GM23248 (cell line): ENCODE data around the gene KLK1. TPM values are rescaled to one million over a fixed set of nuclear protein-coding genes. Genes with fewer than 3 reads are reported as not detected.

Experiments used
- DNase-seq: peaks from one replicate; pipeline ENCODE4 v3.0.0-alpha.2; 2015
- H2AFZ ChIP-seq: fragments of 200-600 bp; sonication (generic); 2 replicates; pipeline ENCODE4 v1.6.1; 2016; ENCODE audit warnings: antibody characterized with exemption
- H3F3A ChIP-seq: fragments of 200-600 bp; sonication (generic); 2 replicates; pipeline ENCODE4 v1.6.1; 2016; ENCODE audit warnings: mild to moderate bottlenecking, antibody characterized with exemption, mixed run types; ENCODE audit not compliant: insufficient read depth
- H3K27ac ChIP-seq: fragments of 200-600 bp; sonication (generic); 2 replicates; pipeline ENCODE4 v1.5.1; 2016; ENCODE audit warnings: mild to moderate bottlenecking
- H3K27me3 ChIP-seq: fragments of 200-600 bp; sonication (generic); replicated peaks from 2 replicates; pipeline ENCODE4 v1.6.1; 2016; ENCODE audit warnings: mild to moderate bottlenecking; ENCODE audit not compliant: insufficient read depth
- H3K36me3 ChIP-seq: fragments of 200-600 bp; sonication (generic); 2 replicates; pipeline ENCODE4 v1.6.1; 2016; ENCODE audit warnings: low read depth, mild to moderate bottlenecking
- H3K4me1 ChIP-seq: fragments of 200-600 bp; sonication (generic); 2 replicates; pipeline ENCODE4 v1.6.1; 2016; ENCODE audit warnings: mild to moderate bottlenecking; ENCODE audit not compliant: insufficient read depth
- H3K4me2 ChIP-seq: fragments of 200-600 bp; sonication (generic); one replicate; pipeline ENCODE4 v1.6.1; 2016; ENCODE audit warnings: mild to moderate bottlenecking; ENCODE audit not compliant: unreplicated experiment
- H3K4me3 ChIP-seq: fragments of 200-600 bp; sonication (generic); 2 replicates; pipeline ENCODE4 v1.5.1; 2016; ENCODE audit warnings: mild to moderate bottlenecking
- H3K79me2 ChIP-seq: fragments of 200-600 bp; sonication (generic); 2 replicates; pipeline ENCODE4 v1.6.1; 2016; ENCODE audit warnings: mild to moderate bottlenecking; ENCODE audit not compliant: insufficient read depth
- H3K9ac ChIP-seq: fragments of 200-600 bp; sonication (generic); 2 replicates; pipeline ENCODE4 v1.6.1; 2016; ENCODE audit warnings: mild to moderate bottlenecking
- H3K9me2 ChIP-seq: fragments of 200-600 bp; sonication (generic); 2 replicates; pipeline ENCODE4 v1.6.1; 2016; ENCODE audit warnings: mixed run types, mild to moderate bottlenecking, moderate library complexity; ENCODE audit not compliant: insufficient read depth
- H3K9me3 ChIP-seq: fragments of 200-600 bp; sonication (generic); one replicate; pipeline ENCODE4 v1.6.1; 2017; ENCODE audit warnings: low read depth
- H4K20me1 ChIP-seq: fragments of 200-600 bp; sonication (generic); 2 replicates; pipeline ENCODE4 v1.6.0; 2016; ENCODE audit not compliant: insufficient read depth
- EZH2 ChIP-seq: fragments of 200-600 bp; sonication (generic); IDR thresholded peaks from 2 replicates; pipeline ENCODE4 v1.6.1; 2018; ENCODE audit warnings: antibody characterized with exemption, mild to moderate bottlenecking; ENCODE audit not compliant: insufficient read depth, poor library complexity, severe bottlenecking
- EZH2phosphoT487 ChIP-seq: fragments of 200-600 bp; sonication (generic); IDR thresholded peaks from 2 replicates; pipeline ENCODE4 v1.6.1; 2018; ENCODE audit warnings: antibody characterized with exemption, moderate library complexity, mild to moderate bottlenecking, low read depth; ENCODE audit not compliant: insufficient read depth
- WGBS, 2 experiments: methylation state at CpG; one replicate each; pipeline ENCODE4 v1.1.6; 2015 to 2017; ENCODE audit warnings: low lambda C conversion rate in 2 of 2, low coverage in 1 of 2; ENCODE audit errors: missing lambda C conversion rate in 2 of 2; 5-methylcytosine and 5-hydroxymethylcytosine counted together
- in situ Hi-C: fragments of 300-500 bp; cut with MboI; formaldehyde crosslinking; loops from 2 replicates; pipeline ENCODE4 v1.15.0; 2020
- polyA plus RNA-seq: library from polyadenylated mRNA; unstranded; fragments of >200 nt; fragmentation: Nextera tagmentation; extraction: Ambion mirVana; gene quantifications from 2 replicates; pipeline ENCODE4 v1.2.1, GENCODE V29; 2016
- total RNA-seq: library from RNA; depleted of rRNA; stranded (reverse); fragments of >200 nt; shearing (Covaris generic); gene quantifications from 2 replicates; pipeline ENCODE4 v1.2.3, GENCODE V29; 2014

KLK1 gene
- total and polyA plus RNA-seq, 2 experiments from 2014 or later, result not detected

DNA sequence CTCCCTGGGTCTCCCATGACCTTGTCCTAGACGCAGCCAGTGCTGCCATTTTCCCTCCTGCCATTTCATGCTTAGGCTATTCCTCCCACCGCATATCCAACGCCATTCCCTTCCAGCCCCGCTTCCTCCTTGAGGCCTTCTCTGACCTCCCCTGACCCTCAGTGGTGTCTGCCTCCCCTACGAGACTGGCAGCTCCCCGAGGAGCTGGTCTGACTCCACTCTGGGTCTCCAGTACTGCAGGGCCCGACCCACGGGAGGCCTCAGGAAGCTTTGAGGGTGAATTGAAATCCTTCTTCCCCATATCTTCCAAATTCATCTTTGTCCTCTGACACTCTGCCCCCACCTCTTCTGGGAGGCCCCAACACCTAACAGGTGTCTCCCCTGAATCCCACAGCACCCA is 9.1 kb upstream of the KLK1 start:
- TF ChIP-seq EZH2phosphoT487 (no peak), EZH2 (no peak)
- Histone ChIP-seq H3K4me2 (no peak overlapping the region), H3K36me3 (no peaks in the 10 kb centered on the region), H3K27me3 (peaks cover 6% of the 10 kb centered on the region; the same call in 1 of the 2 replicates), H3F3A (no peaks in the 10 kb centered on the region), H4K20me1 (no peaks in the 10 kb centered on the region), H3K4me1 (no peaks in the 10 kb centered on the region), H3K9ac (no peak overlapping the region), H3K9me2 (no peaks in the 10 kb centered on the region), H3K4me3 (no peak overlapping the region), H3K79me2 (no peaks in the 10 kb centered on the region), H2AFZ (no peak overlapping the region), H3K27ac (no peak overlapping the region), H3K9me3 (no peaks in the 10 kb centered on the region)
- in situ Hi-C loops, result no loop called here
- DNase-seq, result no peak
- 47 to 55% methylated on average over 8 of the region's 8 CpGs for WGBS, 2 experiments

DNA sequence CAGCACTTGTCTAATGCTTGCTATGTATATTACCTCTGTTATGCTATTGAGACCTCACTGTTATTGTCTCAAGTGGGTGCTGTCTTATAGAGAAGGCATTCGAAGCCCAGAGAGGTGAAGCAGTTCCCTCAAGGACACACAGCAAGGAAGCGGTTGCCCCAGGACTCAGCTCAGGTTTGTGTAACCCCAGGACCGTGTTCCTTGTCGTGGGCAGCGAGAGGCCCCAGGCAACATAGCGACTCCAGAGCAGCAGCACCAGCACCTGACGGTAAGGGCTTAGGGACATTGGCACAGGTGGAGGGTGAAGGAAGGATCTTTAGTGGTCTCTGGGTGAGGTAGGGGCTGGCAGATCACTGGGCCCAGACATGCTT is 7.4 kb upstream of the KLK1 start:
- H3K36me3 ChIP-seq, result no peaks in the 10 kb centered on the region
- H3K4me3 ChIP-seq, result no peak overlapping the region
- 37 to 50% methylated on average over 7 of the region's 7 CpGs for WGBS, 2 experiments
- no peaks in the 10 kb centered on the region for H3K4me1 ChIP-seq
- H3F3A ChIP-seq, result no peaks in the 10 kb centered on the region
- H3K27me3 ChIP-seq, result peaks cover 6% of the 10 kb centered on the region; the same call in 1 of the 2 replicates
- no peak for TF ChIP-seq EZH2phosphoT487
- TF ChIP-seq EZH2, result no peak
- in situ Hi-C loops, result no loop called here
- H3K9ac ChIP-seq, result no peak overlapping the region
- no peak overlapping the region for H3K4me2 ChIP-seq
- no peak overlapping the region for H3K27ac ChIP-seq
- H2AFZ ChIP-seq, result no peak overlapping the region
- no peaks in the 10 kb centered on the region for H3K9me3 ChIP-seq
- H3K9me2 ChIP-seq, result no peaks in the 10 kb centered on the region
- DNase-seq, result no peak
- no peaks in the 10 kb centered on the region for H3K79me2 ChIP-seq
- no peaks in the 10 kb centered on the region for H4K20me1 ChIP-seq

DNA sequence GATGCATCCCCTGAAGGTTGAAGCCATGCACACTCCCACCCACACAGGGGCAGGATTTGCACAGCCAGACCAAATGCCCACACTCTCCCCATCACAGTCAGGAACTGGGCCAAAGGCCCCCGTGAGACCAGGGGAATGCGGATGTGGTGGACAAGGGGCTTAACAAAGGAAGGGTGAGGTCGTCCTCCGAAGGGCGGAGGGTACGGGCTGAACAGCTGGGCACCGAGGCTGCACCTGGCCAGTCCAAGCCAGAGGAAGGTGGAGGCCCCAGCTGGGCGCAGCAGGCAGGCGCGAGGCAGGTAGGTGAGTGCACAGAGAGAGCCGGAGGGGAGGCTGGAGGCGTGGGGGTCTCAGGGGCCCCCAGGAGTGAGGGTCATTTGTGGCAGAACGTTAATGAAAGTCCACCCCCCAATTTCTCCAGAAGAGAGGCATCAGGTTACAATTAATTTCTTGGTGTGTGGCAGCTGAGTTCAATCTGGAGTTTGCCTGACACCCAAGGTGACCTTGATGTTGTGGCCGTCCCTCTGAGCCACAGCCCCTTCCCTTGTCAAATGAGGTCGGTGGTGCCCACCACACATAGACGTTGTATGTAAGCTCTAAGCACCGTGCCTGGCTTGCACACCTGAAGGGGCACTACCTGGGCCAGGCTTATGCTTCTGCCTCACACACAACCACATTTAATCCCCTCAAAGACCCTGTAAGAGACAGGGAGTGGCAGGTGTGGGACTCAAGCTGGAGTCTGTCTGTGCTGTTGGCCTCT is 6.9 kb upstream of the KLK1 start:
- no peak for DNase-seq
- H3K4me1 ChIP-seq, result no peaks in the 10 kb centered on the region
- H3K27me3 ChIP-seq, result peaks cover 6% of the 10 kb centered on the region; the same call in 1 of the 2 replicates
- TF ChIP-seq EZH2, result no peak
- TF ChIP-seq EZH2phosphoT487, result no peak
- H3K9me3 ChIP-seq, result no peaks in the 10 kb centered on the region
- H3K4me3 ChIP-seq, result no peak overlapping the region
- H3K9me2 ChIP-seq, result no peaks in the 10 kb centered on the region
- no peaks in the 10 kb centered on the region for H3F3A ChIP-seq
- in situ Hi-C loops, result no loop called here
- H3K27ac ChIP-seq, result no peak overlapping the region
- no peaks in the 10 kb centered on the region for H3K79me2 ChIP-seq
- no peaks in the 10 kb centered on the region for H4K20me1 ChIP-seq
- H3K4me2 ChIP-seq, result no peak overlapping the region
- no peaks in the 10 kb centered on the region for H3K36me3 ChIP-seq
- H2AFZ ChIP-seq, result no peak overlapping the region
- 25 to 27% methylated on average over 12 to 17 of the region's 17 CpGs for WGBS, 2 experiments
- H3K9ac ChIP-seq, result no peak overlapping the region

DNA sequence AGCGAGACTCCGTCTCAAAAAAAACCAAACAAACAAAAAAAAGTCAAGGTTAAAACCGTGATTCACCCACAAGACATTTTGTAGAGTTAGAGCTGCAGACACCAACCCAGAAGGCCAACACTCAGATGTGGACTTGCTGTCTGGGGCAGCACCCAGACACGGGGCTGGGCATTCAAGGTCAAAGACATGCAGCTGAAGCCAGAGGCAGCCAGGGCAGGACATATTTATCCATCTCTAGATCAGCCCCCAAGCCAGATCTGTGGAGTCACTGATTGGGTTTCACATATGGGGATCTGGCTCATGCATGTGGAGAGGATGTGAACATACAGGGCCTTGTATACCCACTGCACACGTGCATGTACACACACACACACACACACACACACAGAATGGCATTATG is 6.2 kb upstream of the KLK1 start:
- H3K9me3 ChIP-seq, result no peaks in the 10 kb centered on the region
- H3K79me2 ChIP-seq, result no peaks in the 10 kb centered on the region
- no peak overlapping the region for H3K9ac ChIP-seq
- no peak for DNase-seq
- no peak overlapping the region for H3K27ac ChIP-seq
- H2AFZ ChIP-seq, result no peak overlapping the region
- H3K4me1 ChIP-seq, result no peaks in the 10 kb centered on the region
- no peaks in the 10 kb centered on the region for H3K36me3 ChIP-seq
- no peak overlapping the region for H3K4me3 ChIP-seq
- no peak overlapping the region for H3K4me2 ChIP-seq
- no peaks in the 10 kb centered on the region for H3F3A ChIP-seq
- no peak for TF ChIP-seq EZH2phosphoT487
- TF ChIP-seq EZH2, result no peak
- H3K9me2 ChIP-seq, result no peaks in the 10 kb centered on the region
- in situ Hi-C loops, result no loop called here
- 40 to 43% methylated on average over 5 of the region's 5 CpGs for WGBS, 2 experiments
- H3K27me3 ChIP-seq, result peaks cover 7% of the 10 kb centered on the region; the same call in 1 of the 2 replicates
- H4K20me1 ChIP-seq, result no peaks in the 10 kb centered on the region
